SK-N-SH treated with all-trans-retinoic acid at 6 μM for 48 hours (cell line): ENCODE measurements around the gene PRR5L.

Experiments
- GLIS3 ChIP-seq: fragments of 250-450 bp; sonication (Bioruptor Pico); IDR thresholded peaks from 2 replicates; pipeline ENCODE4 v1.5.0; 2020; ENCODE audit warnings: mild to moderate bottlenecking, moderate library complexity
- ISL1 ChIP-seq: fragments of 250-450 bp; sonication (Bioruptor Pico); IDR thresholded peaks from 2 replicates; pipeline ENCODE4 v2.1.2; 2022; ENCODE audit warnings: mild to moderate bottlenecking, moderate library complexity
- PATZ1 ChIP-seq: fragments of 250-450 bp; sonication (Bioruptor Pico); IDR thresholded peaks from 2 replicates; pipeline ENCODE4 v1.8.0; 2020; ENCODE audit warnings: mild to moderate bottlenecking, moderate library complexity, borderline replicate concordance
- SNAI2 ChIP-seq: fragments of 250-450 bp; sonication (Bioruptor Pico); IDR thresholded peaks from 2 replicates; pipeline ENCODE4 v1.5.0; 2020; ENCODE audit warnings: mild to moderate bottlenecking, moderate library complexity
- ZC3H10 ChIP-seq: fragments of 250-450 bp; sonication (Bioruptor Pico); IDR thresholded peaks from 2 replicates; pipeline ENCODE4 v1.5.1; 2021; ENCODE audit warnings: mild to moderate bottlenecking, moderate library complexity
- ZFP3 ChIP-seq: fragments of 250-450 bp; sonication (Bioruptor Pico); IDR thresholded peaks from 2 replicates; pipeline ENCODE4 v1.5.0; 2020; ENCODE audit warnings: mild to moderate bottlenecking, moderate library complexity
- ZNF565 ChIP-seq: fragments of 450-650 bp; formaldehyde crosslinking; conservative IDR thresholded peaks from 2 replicates; pipeline ENCODE4 v1.5.0; 2020; ENCODE audit warnings: low read depth, mild to moderate bottlenecking, moderate library complexity

GRCh38 chr11:36408498-36409136 lies 112.5 kb downstream of the PRR5L start:
- TF ChIP-seq ZC3H10 (CRISPR knock-in tag) (no peak), ISL1 (no peak), SNAI2 (CRISPR knock-in tag) (no peak), ZNF565 (CRISPR knock-in tag) (no peak), PATZ1 (CRISPR knock-in tag) (no peak), ZFP3 (CRISPR knock-in tag) (no peak), GLIS3 (CRISPR knock-in tag) (no peak)
